Measurements from ENCODE around the gene CNR2.

- TF ChIP-seq ELK4 (IDR thresholded peaks at IDR 0.05; ENCODE audit: borderline replicate concordance, low read depth, low read length) (no peak), CTCF (tag by site-specific recombination; IDR thresholded peaks at IDR 0.05) (no peak), ZBTB44 (tag by site-specific recombination; IDR thresholded peaks at IDR 0.05) (no peak), ZBTB26 (tag by site-specific recombination; optimal IDR thresholded peaks at IDR 0.05) (no peak), REST (tag by site-specific recombination; IDR thresholded peaks at IDR 0.05) (no peak), ZNF266 (tag by site-specific recombination; IDR thresholded peaks at IDR 0.05; ENCODE audit: low read depth) (no peak), ZNF350 (tag by site-specific recombination; IDR thresholded peaks at IDR 0.05) (no peak), ZNF510 (tag by site-specific recombination; IDR thresholded peaks at IDR 0.05; ENCODE audit: insufficient replicate concordance) (no peak), ZNF138 (tag by site-specific recombination; IDR thresholded peaks at IDR 0.05; ENCODE audit: borderline replicate concordance) (no peak), ZBTB21 (tag by site-specific recombination; IDR thresholded peaks at IDR 0.05) (no peak), MEIS1 (CRISPR knock-in tag; IDR thresholded peaks at IDR 0.05; ENCODE audit: borderline replicate concordance) (no peak)
Observed at GRCh38 chr1:23931491-23931880, 18.3 kb upstream of the CNR2 start.

Measured in HEK293 (cell line).